ENCODE results near the gene ATOH7. TPM values are rescaled to one million over a fixed set of nuclear protein-coding genes. Genes with fewer than 3 reads are reported as not detected.

Gene ATOH7
- total and polyA plus RNA-seq, 9 of the 15 experiments (the other 6 are each of a cell fraction or from before 2014, with no cell fraction given) = not detected

- Histone ChIP-seq H4K20me1 (replicated peaks; ENCODE audit: control insufficient read depth, insufficient read depth, low read length) (no peaks in the 10 kb centered on the region), H3K36me3 (ENCODE audit: control insufficient read depth, insufficient read depth, low read length) (no peaks in the 10 kb centered on the region), H3K4me1 (replicated peaks in 1 of 2; ENCODE audit: control insufficient read depth in 2 of 2, insufficient read depth in 2 of 2, low read length in 2 of 2) (no peaks in the 10 kb centered on the region), H3K9me3 (replicated peaks; ENCODE audit: control insufficient read depth, insufficient read depth, low read depth, low read length) (no peaks in the 10 kb centered on the region), H3K27ac (ENCODE audit: extremely low read depth, low read depth, low read length) (no peak overlapping the region), H3K9ac (ENCODE audit: insufficient read depth in 1 of 2, low read depth in 2 of 2, low read length in 2 of 2) (no peak overlapping the region), H3K4me2 (ENCODE audit: insufficient read depth, low read length) (no peak overlapping the region), H3K27me3 (ENCODE audit: control insufficient read depth in 2 of 2, insufficient read depth in 2 of 2, low read length in 2 of 2) (peaks cover 47 to 48% of the 10 kb centered on the region in 2 experiments), H3K9me1 (ENCODE audit: control insufficient read depth, insufficient read depth, low read length) (no peaks in the 10 kb centered on the region), H2AFZ (ENCODE audit: low read depth, low read length) (no peak overlapping the region), H3K79me2 (ENCODE audit: control insufficient read depth, insufficient read depth, low read length) (no peaks in the 10 kb centered on the region), H3K4me3 (no peak overlapping the region)
- in situ Hi-C loops (cut with MboI) (no loop called here), intact Hi-C loops (cut with micrococcal nuclease) (no loop called here)
- POLR2A ChIA-PET = interaction anchor here (1.5 kb wide), 1 partner anchor 20 kb away, joined by 4 read pairs; no protein-coding TSS in a partner anchor
- 0% methylated on average over 7 of the region's 7 CpGs for WGBS (ENCODE audit: insufficient coverage, low coverage, missing lambda C conversion rate)
- no peak for FAIRE-seq
- no peak for ATAC-seq
- CTCF ChIA-PET (ENCODE audit: low intra/inter-chr PET ratio) = no interaction called here
- no TSS peak for BruUV-seq (replicated peaks)
- no peak for DNase-seq (ENCODE audit: extremely low read depth in 1 of 4, low spot score in 3 of 4)
- TF ChIP-seq STAT5B (CRISPR knock-in tag; IDR thresholded peaks at IDR 0.05) (no peak), ZZZ3 (IDR thresholded peaks at IDR 0.05) (no peak), ZNF780A (CRISPR knock-in tag; IDR thresholded peaks at IDR 0.05) (no peak), IRF9 (tag; IDR thresholded peaks at IDR 0.05) (no peak), MNT (conservative IDR thresholded peaks at IDR 0.05) (no peak), SP2 (IDR thresholded peaks at IDR 0.05; ENCODE audit: extremely low read depth, low read depth, low read length, poor library complexity, severe bottlenecking) (no peak), TBP (optimal IDR thresholded peaks at IDR 0.05; ENCODE audit: low read depth, low read length) (no peak), HBP1 (CRISPR knock-in tag; IDR thresholded peaks at IDR 0.05) (no peak), ZBTB26 (CRISPR knock-in tag; IDR thresholded peaks at IDR 0.05) (no peak), RBM14 (IDR thresholded peaks at IDR 0.05; ENCODE audit: borderline replicate concordance, insufficient read depth, low read depth, low read length) (no peak), CEBPB (tag; IDR thresholded peaks at IDR 0.05) (no peak), RFX7 (CRISPR knock-in tag; IDR thresholded peaks at IDR 0.05) (no peak), PCBP1 (IDR thresholded peaks at IDR 0.05; ENCODE audit: low read depth, low read length, poor library complexity, severe bottlenecking) (no peak)
These were observed 19.2 kb upstream of the ATOH7 start for GRCh38 chr10:68251151-68251550.

Data from K562 (cell line).